Tibial nerve (tissue), 4 donors: Measurements from ENCODE around the gene FAM20A. TPM values are rescaled to one million over a fixed set of nuclear protein-coding genes. Genes with fewer than 3 reads are reported as not detected.
"Not testable (repeated sequence)": the region's sequence is repeated elsewhere in the genome, so short reads cannot be mapped to it uniquely, and the experiment has no call there.

Experiments
- DNase-seq, 2 donors: peaks; one replicate each; pipeline ENCODE4 v3.0.0-alpha.2; 2019; ENCODE audit warnings: low spot score in 2 of 2
- H3K27ac ChIP-seq, 4 donors: fragments of 200-600 bp; sonication (generic) in 3 of 4; one replicate each; pipeline ENCODE4 v1.5.1; 2017 to 2019; ENCODE audit warnings: mild to moderate bottlenecking in 1 of 4
- H3K27me3 ChIP-seq, 2 donors: fragments of 200-600 bp; sonication (generic) in 1 of 2; one replicate each; pipeline versions ENCODE4 v1.5.1 to v1.6.0; 2017 to 2019
- H3K36me3 ChIP-seq, 3 donors: fragments of 200-600 bp; sonication (generic); one replicate each; pipeline ENCODE4 v1.5.1; 2018 to 2019
- H3K4me1 ChIP-seq, 4 donors: fragments of 200-600 bp; sonication (generic) in 3 of 4; one replicate each; pipeline ENCODE4 v1.5.1; 2017 to 2019
- H3K4me3 ChIP-seq, 4 donors: fragments of 200-600 bp; sonication (generic) in 3 of 4; one replicate each; pipeline ENCODE4 v1.5.1; 2017 to 2019; ENCODE audit warnings: mild to moderate bottlenecking in 1 of 4, moderate library complexity in 1 of 4
- H3K9me3 ChIP-seq, 4 donors: fragments of 200-600 bp; sonication (generic) in 3 of 4; one replicate each; pipeline ENCODE4 v1.5.1; 2017 to 2019
- CTCF ChIP-seq, 5 experiments: fragments of 200-600 bp in 3 of 5; fragments of 450-650 bp in 2 of 5; sonication (generic) in 3 of 5; IDR thresholded peaks; one replicate each; pipeline ENCODE4 v1.5.1; 2016 to 2019; ENCODE audit warnings: antibody characterized with exemption in 5 of 5, mild to moderate bottlenecking in 3 of 5, moderate library complexity in 2 of 5
- EP300 ChIP-seq, 2 donors: sonication (generic); formaldehyde crosslinking; IDR thresholded peaks; one replicate each; pipeline ENCODE4 v1.6.1; 2017; ENCODE audit warnings: antibody characterized with exemption in 2 of 2, mild to moderate bottlenecking in 1 of 2
- POLR2A ChIP-seq, 2 donors: fragments of 450-650 bp; IDR thresholded peaks; one replicate each; pipeline ENCODE4 v1.6.1; 2017; ENCODE audit warnings: antibody characterized with exemption in 2 of 2, mild to moderate bottlenecking in 2 of 2, moderate library complexity in 2 of 2
- WGBS, 2 donors: methylation state at CpG; one replicate each; pipeline ENCODE4 v1.1.5; 2018; 5-methylcytosine and 5-hydroxymethylcytosine counted together
- total RNA-seq, 4 donors: library from RNA; depleted of rRNA; stranded (reverse); fragments of >200 nt; gene quantifications; one replicate each; pipeline ENCODE4 v1.1.0, GENCODE V29; 2016

The FAM20A gene
- total RNA-seq, 4 donors from 2014 or later = 9.4 to 104 (median 25.7) TPM

- no peak overlapping the region for H3K4me3 ChIP-seq
- DNase-seq = no peak
- WGBS, 2 donors = 86 to 90% methylated on average over 7 to 9 of the region's 9 CpGs
- no peaks in the 10 kb centered on the region for H3K27me3 ChIP-seq
- TF ChIP-seq POLR2A (IDR thresholded peaks at IDR 0.05) (no peak), CTCF (IDR thresholded peaks at IDR 0.05) (no peak), EP300 (IDR thresholded peaks at IDR 0.05) (no peak)
- H3K4me1 ChIP-seq = peaks cover 0 to 95% (median 18%) of the 10 kb centered on the region in 4 donors
- peaks cover 0 to 45% (median 8%) of the 10 kb centered on the region in 3 donors for H3K36me3 ChIP-seq
- H3K27ac ChIP-seq = no peak overlapping the region
- no peaks in the 10 kb centered on the region for H3K9me3 ChIP-seq
Observed at GRCh38 chr17:68518063-68518815, 82.9 kb downstream of the FAM20A start.

GRCh38 chr17:68517605-68518004 lies 83.6 kb downstream of the FAM20A start:
- 94 to 96% methylated on average over 3 of the region's 3 CpGs for WGBS, 2 donors
- not testable (repeated sequence) for H3K9me3 ChIP-seq, H3K27ac ChIP-seq, H3K27me3 ChIP-seq, DNase-seq, H3K4me3 ChIP-seq
- peaks cover 0 to 39% (median 1%) of the 10 kb centered on the region in 3 donors for H3K36me3 ChIP-seq
- peaks cover 0 to 89% (median 18%) of the 10 kb centered on the region in 4 donors for H3K4me1 ChIP-seq

- TF ChIP-seq CTCF (IDR thresholded peaks at IDR 0.05) (no peak), POLR2A (IDR thresholded peaks at IDR 0.05) (no peak), EP300 (IDR thresholded peaks at IDR 0.05) (no peak)
- Histone ChIP-seq H3K4me3 (no peak overlapping the region), H3K4me1 (peaks cover 0 to 80% (median 18%) of the 10 kb centered on the region in 4 donors), H3K27ac (no peak overlapping the region), H3K27me3 (no peaks in the 10 kb centered on the region), H3K36me3 (peaks cover 0 to 37% (median 0%) of the 10 kb centered on the region in 3 donors), H3K9me3 (no peaks in the 10 kb centered on the region)
- 63 to 67% methylated on average over 1 of the region's 1 CpG for WGBS, 2 donors
- DNase-seq = no peak
Observed at GRCh38 chr17:68516732-68517131, 84.4 kb downstream of the FAM20A start.

GRCh38 chr17:68514831-68515635 lies 86.1 kb downstream of the FAM20A start:
- peak overlapping the region in 3 of 4 donors; percentile 3 to 85 (median 14) for H3K4me3 ChIP-seq

GRCh38 chr17:68513932-68514331 lies 87.2 kb downstream of the FAM20A start:
- no peaks in the 10 kb centered on the region for H3K27me3 ChIP-seq
- peak overlapping the region; percentile 98 to 99 (median 98) for H3K27ac ChIP-seq
- no peak for DNase-seq
- 4 to 18% methylated on average over 3 of the region's 3 CpGs for WGBS, 2 donors
- no peaks in the 10 kb centered on the region for H3K9me3 ChIP-seq
- peaks cover 0 to 24% (median 0%) of the 10 kb centered on the region in 3 donors for H3K36me3 ChIP-seq
- H3K4me3 ChIP-seq = peak overlapping the region; percentile 66 to 88 (median 84)
- TF ChIP-seq CTCF (IDR thresholded peaks at IDR 0.05) = no peak
- TF ChIP-seq EP300 (IDR thresholded peaks at IDR 0.05) = no peak
- no peak for TF ChIP-seq POLR2A (IDR thresholded peaks at IDR 0.05)
- H3K4me1 ChIP-seq = peaks cover 0 to 66% (median 22%) of the 10 kb centered on the region in 4 donors

More at GRCh38 chr17:68514831-68515635, 86.1 kb downstream of the FAM20A start:
- no peaks in the 10 kb centered on the region for H3K9me3 ChIP-seq
- no peak for TF ChIP-seq POLR2A (IDR thresholded peaks at IDR 0.05)
- TF ChIP-seq EP300 (IDR thresholded peaks at IDR 0.05) = peak; percentile 31 to 61
- peaks cover 0 to 32% (median 0%) of the 10 kb centered on the region in 3 donors for H3K36me3 ChIP-seq
- no peak for DNase-seq
- H3K27ac ChIP-seq = peak overlapping the region; percentile 98 to 99 (median 98)
- H3K27me3 ChIP-seq = no peaks in the 10 kb centered on the region
- WGBS, 2 donors = 13 to 17% methylated on average over 15 of the region's 15 CpGs
- peaks cover 0 to 76% (median 22%) of the 10 kb centered on the region in 4 donors for H3K4me1 ChIP-seq
